22Rv1 (cell line): ENCODE results near the gene CARMIL1.

Experiments used
- H3K27ac ChIP-seq: fragments of 450-650 bp; 2 replicates; pipeline ENCODE4 v1.5.1; 2017
- CTCF ChIP-seq: fragments of 450-650 bp; IDR thresholded peaks from 2 replicates; pipeline ENCODE4 v1.5.1; 2017; ENCODE audit warnings: mild to moderate bottlenecking
- ZFX ChIP-seq: fragments of 450-650 bp; IDR thresholded peaks from 2 replicates; pipeline ENCODE4 v1.6.1; 2017; ENCODE audit warnings: antibody characterized with exemption, borderline replicate concordance

The CARMIL1 gene

GRCh38 chr6:25404091-25404490 lies 124.9 kb downstream of the CARMIL1 start:
- TF ChIP-seq ZFX (no peak), CTCF (no peak)
- H3K27ac ChIP-seq, result no peak overlapping the region

- TF ChIP-seq ZFX (no peak), CTCF (no peak)
- H3K27ac ChIP-seq, result no peak overlapping the region
Measured at GRCh38 chr6:25404693-25405169, 125.6 kb downstream of the CARMIL1 start.

- no peak overlapping the region for H3K27ac ChIP-seq
- TF ChIP-seq ZFX (no peak), CTCF (no peak)
Measured at GRCh38 chr6:25405442-25405841, 126.3 kb downstream of the CARMIL1 start.

- H3K27ac ChIP-seq, result no peak overlapping the region
Measured at GRCh38 chr6:25407431-25407830, 128.3 kb downstream of the CARMIL1 start.

GRCh38 chr6:25410102-25410501 lies 130.9 kb downstream of the CARMIL1 start:
- TF ChIP-seq CTCF (no peak), ZFX (no peak)
- no peak overlapping the region for H3K27ac ChIP-seq

More at GRCh38 chr6:25407431-25407830, 128.3 kb downstream of the CARMIL1 start:
- no peak for TF ChIP-seq CTCF
- TF ChIP-seq ZFX, result no peak

- H3K27ac ChIP-seq, result no peak overlapping the region
Measured at GRCh38 chr6:25411316-25411950, 132.3 kb downstream of the CARMIL1 start.

More at GRCh38 chr6:25411316-25411950, 132.3 kb downstream of the CARMIL1 start:
- no peak for TF ChIP-seq ZFX
- no peak for TF ChIP-seq CTCF
